Astrocyte (in vitro differentiated cells and primary cell): Measurements from ENCODE around the gene CADPS. TPM values are rescaled to one million over a fixed set of nuclear protein-coding genes. Genes with fewer than 3 reads are reported as not detected.

Source experiments
- DNase-seq: peaks from one replicate; pipeline ENCODE4 v3.0.0-alpha.2; 2010; ENCODE audit warnings: low read depth
- FAIRE-seq: peaks from 2 replicates; lab custom pipeline; 2011; peaks lifted over from hg19 to GRCh38; lab: Jason Lieb, UNC
- H2AFZ ChIP-seq: 2 replicates; pipeline ENCODE4 v1.6.0; 2012; ENCODE audit warnings: low read depth, low read length, inconsistent platforms
- H3K27ac ChIP-seq: 2 replicates; pipeline ENCODE4 v1.5.1; 2011; ENCODE audit warnings: low read depth, low read length, inconsistent platforms
- H3K27me3 ChIP-seq: 2 replicates; pipeline ENCODE4 v1.6.0; 2011; ENCODE audit warnings: low read length, inconsistent platforms; ENCODE audit not compliant: insufficient read depth
- H3K36me3 ChIP-seq: 2 replicates; pipeline ENCODE4 v1.5.1; 2011; ENCODE audit warnings: low read length, inconsistent platforms; ENCODE audit not compliant: insufficient read depth
- H3K4me1 ChIP-seq: 2 replicates; pipeline ENCODE4 v1.5.1; 2011; ENCODE audit warnings: low read length, inconsistent platforms; ENCODE audit not compliant: insufficient read depth
- H3K4me2 ChIP-seq: 2 replicates; pipeline ENCODE4 v1.6.0; 2012; ENCODE audit warnings: low read length, inconsistent platforms
- H3K4me3 ChIP-seq: 2 replicates; pipeline ENCODE4 v1.5.1; 2011; ENCODE audit warnings: low read depth, mild to moderate bottlenecking, low read length, inconsistent platforms; ENCODE audit not compliant: insufficient read depth
- H3K79me2 ChIP-seq: 2 replicates; pipeline ENCODE4 v1.6.0; 2012; ENCODE audit warnings: mild to moderate bottlenecking, low read length, inconsistent platforms; ENCODE audit not compliant: insufficient read depth
- H3K9ac ChIP-seq: 2 replicates; pipeline ENCODE4 v1.6.0; 2012; ENCODE audit warnings: mild to moderate bottlenecking, low read length, inconsistent platforms
- H3K9me3 ChIP-seq: 2 replicates; pipeline ENCODE4 v1.5.1; 2012; ENCODE audit warnings: low read depth, mild to moderate bottlenecking, low read length, inconsistent platforms; ENCODE audit not compliant: insufficient read depth
- H4K20me1 ChIP-seq: 2 replicates; pipeline ENCODE4 v1.6.0; 2012; ENCODE audit warnings: low read length, inconsistent platforms; ENCODE audit not compliant: insufficient read depth
- H3K27ac Mint-ChIP-seq: one replicate; pipeline ENCODE4 v1.8.0; 2021; ENCODE audit warnings: mild to moderate bottlenecking, mixed read lengths; ENCODE audit not compliant: unreplicated experiment
- H3K27me3 Mint-ChIP-seq: one replicate; pipeline ENCODE4 v1.8.0; 2021; ENCODE audit warnings: low read depth, mixed read lengths; ENCODE audit not compliant: unreplicated experiment
- H3K36me3 Mint-ChIP-seq: one replicate; pipeline ENCODE4 v1.8.0; 2021; ENCODE audit warnings: low read depth, mixed read lengths; ENCODE audit not compliant: unreplicated experiment
- H3K4me1 Mint-ChIP-seq: one replicate; pipeline ENCODE4 v1.8.0; 2021; ENCODE audit warnings: low read depth, mixed read lengths; ENCODE audit not compliant: unreplicated experiment
- H3K4me3 Mint-ChIP-seq: one replicate; pipeline ENCODE4 v1.8.0; 2021; ENCODE audit warnings: mild to moderate bottlenecking, moderate library complexity, mixed read lengths; ENCODE audit not compliant: unreplicated experiment
- H3K9me3 Mint-ChIP-seq: one replicate; pipeline ENCODE4 v1.8.0; 2021; ENCODE audit warnings: mild to moderate bottlenecking, mixed read lengths; ENCODE audit not compliant: unreplicated experiment
- EZH2 ChIP-seq: IDR thresholded peaks from 2 replicates; pipeline ENCODE4 v1.6.1; 2012; ENCODE audit warnings: mild to moderate bottlenecking, low read length, inconsistent platforms; ENCODE audit not compliant: insufficient read depth
- total RNA-seq: library from RNA; stranded (reverse); gene quantifications from 2 replicates; pipeline ENCODE4 v1.2.1, GENCODE V29; 2021
- TF ChIP-seq, protein P1 (sequence below): IDR thresholded peaks from 2 replicates; pipeline ENCODE4 v1.5.1; 2011; ENCODE audit warnings: low read depth, mild to moderate bottlenecking, inconsistent platforms, low read length, moderate library complexity; ENCODE audit not compliant: insufficient read depth

Gene CADPS
- total RNA-seq, 1 donor from 2014 or later = 5.4 TPM

DNA sequence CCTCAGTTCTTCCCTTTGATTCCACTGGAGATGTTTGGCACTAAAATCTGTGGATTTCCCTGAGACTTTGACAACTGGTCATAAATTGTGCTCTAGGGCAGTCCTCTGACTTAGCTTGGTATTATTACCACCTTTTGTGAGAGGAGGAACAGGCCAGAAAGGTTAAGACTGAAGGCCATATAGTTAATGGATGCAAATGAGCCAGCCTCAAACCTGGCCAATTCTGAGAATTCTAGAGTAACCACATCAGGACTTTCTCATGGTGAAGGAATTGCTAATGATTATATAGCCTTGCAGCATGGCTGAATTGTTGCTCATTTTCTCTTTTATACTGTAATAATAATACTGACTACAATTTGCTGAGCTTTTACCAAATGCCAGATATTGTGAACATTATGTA, 162.5 kb downstream of the CADPS start:
- DNase-seq (peak; percentile 69), FAIRE-seq (no peak)
- Mint-ChIP-seq H3K4me3 (no peak overlapping the region), H3K36me3 (no peaks in the 10 kb centered on the region), H3K27me3 (no peaks in the 10 kb centered on the region), H3K9me3 (no peaks in the 10 kb centered on the region), H3K27ac (no peak overlapping the region), H3K4me1 (peaks cover 2% of the 10 kb centered on the region)
- no peaks in the 10 kb centered on the region for H3K9me3 ChIP-seq
- no peak overlapping the region for H3K9ac ChIP-seq
- no peaks in the 10 kb centered on the region for H4K20me1 ChIP-seq
- H3K4me3 ChIP-seq = no peak overlapping the region
- no peaks in the 10 kb centered on the region for H3K27me3 ChIP-seq
- H3K4me2 ChIP-seq = peak overlapping the region; percentile 11
- no peaks in the 10 kb centered on the region for H3K79me2 ChIP-seq
- no peak overlapping the region for H3K27ac ChIP-seq
- no peaks in the 10 kb centered on the region for H3K36me3 ChIP-seq
- no peaks in the 10 kb centered on the region for H3K4me1 ChIP-seq
- no peak overlapping the region for H2AFZ ChIP-seq
- TF ChIP-seq, protein P1, sequence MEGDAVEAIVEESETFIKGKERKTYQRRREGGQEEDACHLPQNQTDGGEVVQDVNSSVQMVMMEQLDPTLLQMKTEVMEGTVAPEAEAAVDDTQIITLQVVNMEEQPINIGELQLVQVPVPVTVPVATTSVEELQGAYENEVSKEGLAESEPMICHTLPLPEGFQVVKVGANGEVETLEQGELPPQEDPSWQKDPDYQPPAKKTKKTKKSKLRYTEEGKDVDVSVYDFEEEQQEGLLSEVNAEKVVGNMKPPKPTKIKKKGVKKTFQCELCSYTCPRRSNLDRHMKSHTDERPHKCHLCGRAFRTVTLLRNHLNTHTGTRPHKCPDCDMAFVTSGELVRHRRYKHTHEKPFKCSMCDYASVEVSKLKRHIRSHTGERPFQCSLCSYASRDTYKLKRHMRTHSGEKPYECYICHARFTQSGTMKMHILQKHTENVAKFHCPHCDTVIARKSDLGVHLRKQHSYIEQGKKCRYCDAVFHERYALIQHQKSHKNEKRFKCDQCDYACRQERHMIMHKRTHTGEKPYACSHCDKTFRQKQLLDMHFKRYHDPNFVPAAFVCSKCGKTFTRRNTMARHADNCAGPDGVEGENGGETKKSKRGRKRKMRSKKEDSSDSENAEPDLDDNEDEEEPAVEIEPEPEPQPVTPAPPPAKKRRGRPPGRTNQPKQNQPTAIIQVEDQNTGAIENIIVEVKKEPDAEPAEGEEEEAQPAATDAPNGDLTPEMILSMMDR = no peak
- TF ChIP-seq EZH2 = no peak

- Mint-ChIP-seq H3K27ac (no peak overlapping the region), H3K27me3 (no peaks in the 10 kb centered on the region), H3K9me3 (no peaks in the 10 kb centered on the region), H3K36me3 (no peaks in the 10 kb centered on the region), H3K4me3 (no peak overlapping the region), H3K4me1 (peaks cover 2% of the 10 kb centered on the region)
- H2AFZ ChIP-seq = no peak overlapping the region
- no peaks in the 10 kb centered on the region for H3K4me1 ChIP-seq
- no peak overlapping the region for H3K27ac ChIP-seq
- H3K4me3 ChIP-seq = no peak overlapping the region
- H3K79me2 ChIP-seq = no peaks in the 10 kb centered on the region
- no peaks in the 10 kb centered on the region for H3K27me3 ChIP-seq
- H3K9me3 ChIP-seq = no peaks in the 10 kb centered on the region
- H3K9ac ChIP-seq = no peak overlapping the region
- H4K20me1 ChIP-seq = no peaks in the 10 kb centered on the region
- H3K4me2 ChIP-seq = no peak overlapping the region
- no peaks in the 10 kb centered on the region for H3K36me3 ChIP-seq
- TF ChIP-seq, protein P1 = no peak
- TF ChIP-seq EZH2 = no peak
- no peak for DNase-seq
- FAIRE-seq = no peak
Observed at GRCh38 chr3:62710751-62711150, 164.5 kb downstream of the CADPS start.

GRCh38 chr3:62708638-62709373, 166.4 kb downstream of the CADPS start:
- Histone ChIP-seq H3K4me1 (no peaks in the 10 kb centered on the region), H3K9me3 (no peaks in the 10 kb centered on the region), H3K4me3 (no peak overlapping the region), H3K9ac (no peak overlapping the region), H3K27ac (no peak overlapping the region), H3K79me2 (no peaks in the 10 kb centered on the region), H3K4me2 (no peak overlapping the region), H3K36me3 (no peaks in the 10 kb centered on the region), H4K20me1 (no peaks in the 10 kb centered on the region), H3K27me3 (no peaks in the 10 kb centered on the region), H2AFZ (no peak overlapping the region)
- H3K27ac Mint-ChIP-seq = no peak overlapping the region
- H3K4me3 Mint-ChIP-seq = no peak overlapping the region
- FAIRE-seq (no peak), DNase-seq (no peak)
- H3K4me1 Mint-ChIP-seq = peaks cover 7% of the 10 kb centered on the region
- no peak for TF ChIP-seq EZH2
- TF ChIP-seq, protein P1 = no peak
- no peaks in the 10 kb centered on the region for H3K36me3 Mint-ChIP-seq
- no peaks in the 10 kb centered on the region for H3K27me3 Mint-ChIP-seq
- no peaks in the 10 kb centered on the region for H3K9me3 Mint-ChIP-seq
